HCT116 (cell line): Measurements from ENCODE around the gene CCDC172.

Experiments used
- EZH2 ChIP-seq: fragments of 200-600 bp; sonication (generic); IDR thresholded peaks from 2 replicates; pipeline ENCODE4 v1.6.1; 2017; ENCODE audit warnings: antibody characterized with exemption, mixed run types
- POLR2A ChIP-seq: IDR thresholded peaks from 2 replicates; pipeline ENCODE4 v1.7.0; 2011; ENCODE audit warnings: borderline replicate concordance; ENCODE audit not compliant: insufficient read depth, insufficient read length; ENCODE audit errors: extremely low read depth
- POLR2AphosphoS5 ChIP-seq: IDR thresholded peaks from 2 replicates; pipeline ENCODE4 v1.6.1; 2011; ENCODE audit warnings: mild to moderate bottlenecking, low read depth, low read length, moderate library complexity
- RAD21 ChIP-seq: IDR thresholded peaks from 2 replicates; pipeline ENCODE4 v1.6.1; 2012; ENCODE audit warnings: low read depth, mild to moderate bottlenecking
- SIN3A ChIP-seq: IDR thresholded peaks from 2 replicates; pipeline ENCODE4 v1.6.1; 2012; ENCODE audit warnings: low read depth
- SP1 ChIP-seq: IDR thresholded peaks from 2 replicates; pipeline ENCODE4 v1.6.1; 2012; ENCODE audit warnings: low read depth
- YY1 ChIP-seq: IDR thresholded peaks from 2 replicates; pipeline ENCODE4 v1.6.1; 2011; ENCODE audit warnings: low read length, low read depth, moderate library complexity, mild to moderate bottlenecking; ENCODE audit not compliant: insufficient replicate concordance; ENCODE audit errors: extremely low read depth
- ZNF274 ChIP-seq: fragments of 200-500 bp; sonication (Bioruptor generic); IDR thresholded peaks from 2 replicates; pipeline ENCODE4 v1.6.1; 2014; ENCODE audit warnings: mild to moderate bottlenecking, low read depth, low read length, inconsistent platforms
- TF ChIP-seq, protein P1 (sequence below), 3 experiments: fragments of 200-600 bp in 1 of 3; sonication (generic) in 1 of 3; IDR thresholded peaks in 2 of 3; conservative IDR thresholded peaks in 1 of 3; 2 replicates each; pipeline ENCODE4 v1.5.1; 2012 to 2017; ENCODE audit warnings: low read depth in 2 of 3, low read length in 2 of 3, antibody characterized with exemption in 1 of 3, borderline replicate concordance in 1 of 3, control low read depth in 1 of 3, mild to moderate bottlenecking in 1 of 3, mixed read lengths in 1 of 3, mixed run types in 1 of 3, moderate library complexity in 1 of 3; ENCODE audit not compliant: insufficient read depth in 1 of 3

DNA sequence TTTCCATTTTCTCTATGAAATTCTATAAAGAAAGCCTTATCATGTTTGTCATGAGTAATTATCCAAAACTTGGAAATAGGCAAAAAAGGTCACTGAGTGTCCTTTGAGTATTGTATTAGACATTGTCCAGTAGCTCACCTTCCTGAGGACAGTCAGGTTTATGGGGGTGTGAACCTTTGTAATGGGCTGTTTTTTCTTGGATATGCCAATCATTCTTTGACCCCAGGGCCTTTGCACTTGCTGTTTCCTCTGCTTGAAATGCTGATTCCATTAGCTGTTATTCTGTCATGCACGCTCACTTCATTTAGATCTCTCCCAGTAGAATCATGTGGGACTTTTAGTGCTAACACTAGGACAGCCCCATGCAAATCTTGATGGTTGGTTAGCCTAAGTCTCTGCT, 4.9 kb downstream of the CCDC172 start:
- TF ChIP-seq, protein P1, sequence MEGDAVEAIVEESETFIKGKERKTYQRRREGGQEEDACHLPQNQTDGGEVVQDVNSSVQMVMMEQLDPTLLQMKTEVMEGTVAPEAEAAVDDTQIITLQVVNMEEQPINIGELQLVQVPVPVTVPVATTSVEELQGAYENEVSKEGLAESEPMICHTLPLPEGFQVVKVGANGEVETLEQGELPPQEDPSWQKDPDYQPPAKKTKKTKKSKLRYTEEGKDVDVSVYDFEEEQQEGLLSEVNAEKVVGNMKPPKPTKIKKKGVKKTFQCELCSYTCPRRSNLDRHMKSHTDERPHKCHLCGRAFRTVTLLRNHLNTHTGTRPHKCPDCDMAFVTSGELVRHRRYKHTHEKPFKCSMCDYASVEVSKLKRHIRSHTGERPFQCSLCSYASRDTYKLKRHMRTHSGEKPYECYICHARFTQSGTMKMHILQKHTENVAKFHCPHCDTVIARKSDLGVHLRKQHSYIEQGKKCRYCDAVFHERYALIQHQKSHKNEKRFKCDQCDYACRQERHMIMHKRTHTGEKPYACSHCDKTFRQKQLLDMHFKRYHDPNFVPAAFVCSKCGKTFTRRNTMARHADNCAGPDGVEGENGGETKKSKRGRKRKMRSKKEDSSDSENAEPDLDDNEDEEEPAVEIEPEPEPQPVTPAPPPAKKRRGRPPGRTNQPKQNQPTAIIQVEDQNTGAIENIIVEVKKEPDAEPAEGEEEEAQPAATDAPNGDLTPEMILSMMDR (IDR thresholded peaks at IDR 0.05 in 2 of 3, conservative IDR thresholded peaks at IDR 0.05 in 1 of 3; ENCODE audit: borderline replicate concordance in 1 of 3, insufficient read depth in 1 of 3, low read depth in 2 of 3, low read length in 2 of 3): no peak
- TF ChIP-seq RAD21 (no peak), POLR2A (no peak), EZH2 (no peak), POLR2AphosphoS5 (no peak), ZNF274 (no peak), SIN3A (no peak), YY1 (no peak), SP1 (no peak)
